ENCODE data around the gene F8. TPM values are rescaled to one million over a fixed set of nuclear protein-coding genes. Genes with fewer than 3 reads are reported as not detected.

F8 gene
- total RNA-seq, 4 donors from 2014 or later, result 1.2 to 7.4 (median 4.3) TPM

- Histone ChIP-seq H3K36me3 (no peaks in the 10 kb centered on the region), H3K9me3 (no peaks in the 10 kb centered on the region), H3K4me3 (peak overlapping the region in 3 of 4 donors; percentile 30 to 63 (median 39)), H3K27ac (no peak overlapping the region), H3K27me3 (no peaks in the 10 kb centered on the region), H3K4me1 (peaks cover 0 to 4% (median 0%) of the 10 kb centered on the region in 3 donors)
- no peak for DNase-seq
- 24 to 39% methylated on average over 3 to 6 of the region's 6 CpGs for WGBS, 2 donors
- intact Hi-C loops (cut with DNase I), result no loop called here
- no peak for TF ChIP-seq CTCF (IDR thresholded peaks at IDR 0.05)
- no peak for TF ChIP-seq POLR2A (IDR thresholded peaks at IDR 0.05)
These were observed 41.5 kb downstream of the F8 start for GRCh38 chrX:154981116-154981411.

GRCh38 chrX:154980330-154981115 is 42.0 kb downstream of the F8 start:
- peak overlapping the region; percentile 13 to 63 (median 34) for H3K4me3 ChIP-seq
- no peaks in the 10 kb centered on the region for H3K9me3 ChIP-seq
- TF ChIP-seq CTCF (IDR thresholded peaks at IDR 0.05) (peak; percentile 15 to 74 (median 66)), POLR2A (IDR thresholded peaks at IDR 0.05) (no peak)
- intact Hi-C loops (cut with DNase I), result no loop called here
- peaks cover 0 to 4% (median 0%) of the 10 kb centered on the region in 3 donors for H3K4me1 ChIP-seq
- no peaks in the 10 kb centered on the region for H3K36me3 ChIP-seq
- H3K27me3 ChIP-seq, result no peaks in the 10 kb centered on the region
- WGBS, 2 donors, result 3 to 6% methylated on average over 3 to 7 of the region's 11 CpGs
- no peak for DNase-seq
- no peak overlapping the region for H3K27ac ChIP-seq

GRCh38 chrX:154979629-154980028 is 42.9 kb downstream of the F8 start:
- TF ChIP-seq CTCF (IDR thresholded peaks at IDR 0.05), result no peak
- no peak for TF ChIP-seq POLR2A (IDR thresholded peaks at IDR 0.05)
- H3K9me3 ChIP-seq, result no peaks in the 10 kb centered on the region
- peaks cover 0 to 4% (median 0%) of the 10 kb centered on the region in 3 donors for H3K4me1 ChIP-seq
- no peaks in the 10 kb centered on the region for H3K36me3 ChIP-seq
- H3K4me3 ChIP-seq, result no peak overlapping the region
- intact Hi-C loops (cut with DNase I), result no loop called here
- no peak for DNase-seq
- WGBS, 2 donors, result 67% methylated on average over 3 of the region's 4 CpGs; no CpG with 5 or more reads in 1 of the 2 donors
- no peak overlapping the region for H3K27ac ChIP-seq
- H3K27me3 ChIP-seq, result no peaks in the 10 kb centered on the region

GRCh38 chrX:154968353-154968752 is 54.2 kb downstream of the F8 start:
- no peak overlapping the region for H3K4me3 ChIP-seq
- no peak overlapping the region for H3K27ac ChIP-seq
- intact Hi-C loops (cut with DNase I), result no loop called here
- H3K27me3 ChIP-seq, result no peaks in the 10 kb centered on the region
- TF ChIP-seq POLR2A (IDR thresholded peaks at IDR 0.05) (no peak), CTCF (IDR thresholded peaks at IDR 0.05) (no peak)
- H3K9me3 ChIP-seq, result no peaks in the 10 kb centered on the region
- 23 to 44% methylated on average over 2 of the region's 2 CpGs for WGBS, 2 donors
- no peak for DNase-seq
- H3K4me1 ChIP-seq, result no peaks in the 10 kb centered on the region
- H3K36me3 ChIP-seq, result no peaks in the 10 kb centered on the region

GRCh38 chrX:154967603-154968002 is 54.9 kb downstream of the F8 start:
- no peaks in the 10 kb centered on the region for H3K27me3 ChIP-seq
- H3K27ac ChIP-seq, result no peak overlapping the region
- H3K9me3 ChIP-seq, result no peaks in the 10 kb centered on the region
- H3K4me3 ChIP-seq, result no peak overlapping the region
- WGBS, 2 donors, result 55 to 59% methylated on average over 1 of the region's 1 CpG
- H3K4me1 ChIP-seq, result no peaks in the 10 kb centered on the region
- intact Hi-C loops (cut with DNase I), result no loop called here
- no peaks in the 10 kb centered on the region for H3K36me3 ChIP-seq
- no peak for DNase-seq
- no peak for TF ChIP-seq POLR2A (IDR thresholded peaks at IDR 0.05)
